ENCODE data around the gene EIF4EBP3. TPM values are rescaled to one million over a fixed set of nuclear protein-coding genes. Genes with fewer than 3 reads are reported as not detected.

Gene EIF4EBP3
- polyA plus RNA-seq, 1 donor from 2014 or later, result 1.0 TPM

DNA sequence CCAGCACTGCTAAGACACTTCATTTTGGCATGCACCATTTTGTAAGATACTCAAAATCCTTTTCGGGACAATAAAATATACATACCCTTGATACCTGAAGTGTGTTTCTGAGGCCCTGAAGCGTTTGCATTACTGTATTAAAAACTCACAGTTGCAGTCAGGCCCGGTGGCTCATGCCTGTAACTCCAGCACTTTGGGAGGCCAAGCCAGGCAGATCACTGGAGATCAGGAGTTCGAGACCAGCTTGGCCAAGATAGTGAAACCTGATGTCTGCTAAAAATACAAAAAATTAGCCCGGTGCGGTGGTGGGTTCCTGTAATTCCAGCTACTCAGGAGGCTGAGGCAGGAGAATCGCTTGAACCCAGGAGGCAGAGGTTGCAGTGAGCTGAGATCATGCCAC is 2.5 kb upstream of the EIF4EBP3 start:
- no peak overlapping the region for H2AFZ ChIP-seq (ENCODE audit: low read depth, low read length)
- H3K9ac ChIP-seq (ENCODE audit: low read length), result no peak overlapping the region
- no peaks in the 10 kb centered on the region for H3F3A ChIP-seq (ENCODE audit: insufficient read depth, low read length, poor library complexity, severe bottlenecking)
- no peaks in the 10 kb centered on the region for H3K27me3 ChIP-seq (ENCODE audit: insufficient read depth, low read depth, low read length)
- TF ChIP-seq, protein P1, sequence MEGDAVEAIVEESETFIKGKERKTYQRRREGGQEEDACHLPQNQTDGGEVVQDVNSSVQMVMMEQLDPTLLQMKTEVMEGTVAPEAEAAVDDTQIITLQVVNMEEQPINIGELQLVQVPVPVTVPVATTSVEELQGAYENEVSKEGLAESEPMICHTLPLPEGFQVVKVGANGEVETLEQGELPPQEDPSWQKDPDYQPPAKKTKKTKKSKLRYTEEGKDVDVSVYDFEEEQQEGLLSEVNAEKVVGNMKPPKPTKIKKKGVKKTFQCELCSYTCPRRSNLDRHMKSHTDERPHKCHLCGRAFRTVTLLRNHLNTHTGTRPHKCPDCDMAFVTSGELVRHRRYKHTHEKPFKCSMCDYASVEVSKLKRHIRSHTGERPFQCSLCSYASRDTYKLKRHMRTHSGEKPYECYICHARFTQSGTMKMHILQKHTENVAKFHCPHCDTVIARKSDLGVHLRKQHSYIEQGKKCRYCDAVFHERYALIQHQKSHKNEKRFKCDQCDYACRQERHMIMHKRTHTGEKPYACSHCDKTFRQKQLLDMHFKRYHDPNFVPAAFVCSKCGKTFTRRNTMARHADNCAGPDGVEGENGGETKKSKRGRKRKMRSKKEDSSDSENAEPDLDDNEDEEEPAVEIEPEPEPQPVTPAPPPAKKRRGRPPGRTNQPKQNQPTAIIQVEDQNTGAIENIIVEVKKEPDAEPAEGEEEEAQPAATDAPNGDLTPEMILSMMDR (IDR thresholded peaks at IDR 0.05; ENCODE audit: poor library complexity, severe bottlenecking), result no peak
- TF ChIP-seq POLR2AphosphoS5 (IDR thresholded peaks at IDR 0.05) (no peak), SMC3 (conservative IDR thresholded peaks at IDR 0.05; ENCODE audit: poor library complexity) (no peak)
- no peaks in the 10 kb centered on the region for H3K9me3 ChIP-seq (ENCODE audit: low read length)
- H3K4me2 ChIP-seq (ENCODE audit: low read length), result no peak overlapping the region
- no peaks in the 10 kb centered on the region for H3K9me2 ChIP-seq (ENCODE audit: insufficient read depth, low read length)
- H3K27ac ChIP-seq (ENCODE audit: low read length), result no peak overlapping the region
- H3K79me2 ChIP-seq (replicated peaks; ENCODE audit: insufficient read depth, low read length), result no peaks in the 10 kb centered on the region
- no peaks in the 10 kb centered on the region for H4K20me1 ChIP-seq (ENCODE audit: insufficient read depth)
- no peak overlapping the region for H3K4me3 ChIP-seq (ENCODE audit: low read length)
- peaks cover 3% of the 10 kb centered on the region for H3K36me3 ChIP-seq (ENCODE audit: insufficient read depth, low read length)

DNA sequence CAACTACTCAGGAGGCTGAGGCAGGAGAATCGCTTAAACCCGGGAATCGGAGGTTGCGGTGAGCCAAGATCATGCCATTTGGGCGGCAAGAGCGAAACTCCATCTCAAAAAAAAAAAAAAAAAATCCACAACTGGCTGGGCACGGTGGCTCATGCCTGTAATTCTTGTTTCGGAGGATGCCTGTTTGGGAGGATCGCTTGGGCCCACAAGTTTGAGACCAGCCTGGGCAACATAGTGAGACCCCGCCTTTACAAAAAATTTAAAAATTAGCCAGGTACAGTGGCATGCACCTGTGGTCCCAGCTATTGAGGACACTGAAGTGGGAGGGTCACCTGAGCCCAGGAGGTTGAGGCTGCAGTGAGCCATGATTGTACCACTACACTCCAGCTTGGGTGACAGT is 1.9 kb upstream of the EIF4EBP3 start:
- no peaks in the 10 kb centered on the region for H3F3A ChIP-seq (ENCODE audit: insufficient read depth, low read length, poor library complexity, severe bottlenecking)
- H3K9ac ChIP-seq (ENCODE audit: low read length), result no peak overlapping the region
- H3K4me2 ChIP-seq (ENCODE audit: low read length), result no peak overlapping the region
- H3K36me3 ChIP-seq (ENCODE audit: insufficient read depth, low read length), result no peaks in the 10 kb centered on the region
- no peaks in the 10 kb centered on the region for H3K9me2 ChIP-seq (ENCODE audit: insufficient read depth, low read length)
- H3K27ac ChIP-seq (ENCODE audit: low read length), result no peak overlapping the region
- H3K4me3 ChIP-seq (ENCODE audit: low read length), result no peak overlapping the region
- no peaks in the 10 kb centered on the region for H4K20me1 ChIP-seq (ENCODE audit: insufficient read depth)
- no peak overlapping the region for H2AFZ ChIP-seq (ENCODE audit: low read depth, low read length)
- no peaks in the 10 kb centered on the region for H3K27me3 ChIP-seq (ENCODE audit: insufficient read depth, low read depth, low read length)
- no peaks in the 10 kb centered on the region for H3K79me2 ChIP-seq (replicated peaks; ENCODE audit: insufficient read depth, low read length)
- no peaks in the 10 kb centered on the region for H3K9me3 ChIP-seq (ENCODE audit: low read length)
- TF ChIP-seq SMC3 (conservative IDR thresholded peaks at IDR 0.05; ENCODE audit: poor library complexity), result no peak
- no peak for TF ChIP-seq POLR2AphosphoS5 (IDR thresholded peaks at IDR 0.05)
- TF ChIP-seq, protein P1 (IDR thresholded peaks at IDR 0.05; ENCODE audit: poor library complexity, severe bottlenecking), result no peak

DNA sequence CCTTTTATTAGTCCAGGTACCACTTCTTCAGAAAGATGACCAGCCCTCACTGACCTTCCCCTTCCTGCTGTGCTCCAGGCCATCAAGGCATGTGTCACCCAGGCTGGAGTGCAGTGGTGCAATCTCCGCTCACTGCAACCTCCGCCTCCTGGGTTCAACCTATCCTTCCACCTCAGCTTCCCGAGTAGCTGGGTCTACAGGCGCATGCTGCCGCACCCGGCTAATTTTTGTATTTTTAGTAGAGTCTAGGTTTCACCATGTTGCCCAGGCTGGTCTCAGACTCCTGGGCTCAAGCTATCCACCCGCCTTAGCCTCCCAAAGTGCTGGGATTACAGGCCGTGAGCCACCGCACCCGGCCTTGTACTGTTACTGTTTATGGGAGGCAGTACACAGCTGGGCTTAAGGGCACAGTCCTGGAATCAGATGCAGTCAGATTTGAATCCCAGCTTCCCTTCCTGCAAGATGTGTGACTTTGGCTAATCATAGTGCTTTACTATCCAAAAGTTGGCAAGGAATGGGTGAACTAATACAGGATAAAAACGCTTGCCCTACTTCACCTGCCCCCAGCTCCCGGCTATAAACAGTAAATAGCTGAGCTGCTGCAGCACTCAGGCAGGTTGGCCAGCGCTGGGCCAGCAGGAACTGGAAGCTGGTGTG is 483 bp upstream of the EIF4EBP3 start:
- no peaks in the 10 kb centered on the region for H3K79me2 ChIP-seq (replicated peaks; ENCODE audit: insufficient read depth, low read length)
- H4K20me1 ChIP-seq (ENCODE audit: insufficient read depth), result no peaks in the 10 kb centered on the region
- no peak overlapping the region for H3K27ac ChIP-seq (ENCODE audit: low read length)
- H3K9me3 ChIP-seq (ENCODE audit: low read length), result no peaks in the 10 kb centered on the region
- no peak overlapping the region for H3K4me2 ChIP-seq (ENCODE audit: low read length)
- H3F3A ChIP-seq (ENCODE audit: insufficient read depth, low read length, poor library complexity, severe bottlenecking), result no peaks in the 10 kb centered on the region
- H3K36me3 ChIP-seq (ENCODE audit: insufficient read depth, low read length), result no peaks in the 10 kb centered on the region
- H2AFZ ChIP-seq (ENCODE audit: low read depth, low read length), result no peak overlapping the region
- H3K4me3 ChIP-seq (ENCODE audit: low read length), result peak overlapping the region; percentile 54
- H3K9me2 ChIP-seq (ENCODE audit: insufficient read depth, low read length), result no peaks in the 10 kb centered on the region
- H3K27me3 ChIP-seq (ENCODE audit: insufficient read depth, low read depth, low read length), result no peaks in the 10 kb centered on the region
- no peak for TF ChIP-seq TAF1 (IDR thresholded peaks at IDR 0.05; ENCODE audit: low read depth)
- TF ChIP-seq POLR2AphosphoS5 (IDR thresholded peaks at IDR 0.05), result no peak
- TF ChIP-seq, protein P2, sequence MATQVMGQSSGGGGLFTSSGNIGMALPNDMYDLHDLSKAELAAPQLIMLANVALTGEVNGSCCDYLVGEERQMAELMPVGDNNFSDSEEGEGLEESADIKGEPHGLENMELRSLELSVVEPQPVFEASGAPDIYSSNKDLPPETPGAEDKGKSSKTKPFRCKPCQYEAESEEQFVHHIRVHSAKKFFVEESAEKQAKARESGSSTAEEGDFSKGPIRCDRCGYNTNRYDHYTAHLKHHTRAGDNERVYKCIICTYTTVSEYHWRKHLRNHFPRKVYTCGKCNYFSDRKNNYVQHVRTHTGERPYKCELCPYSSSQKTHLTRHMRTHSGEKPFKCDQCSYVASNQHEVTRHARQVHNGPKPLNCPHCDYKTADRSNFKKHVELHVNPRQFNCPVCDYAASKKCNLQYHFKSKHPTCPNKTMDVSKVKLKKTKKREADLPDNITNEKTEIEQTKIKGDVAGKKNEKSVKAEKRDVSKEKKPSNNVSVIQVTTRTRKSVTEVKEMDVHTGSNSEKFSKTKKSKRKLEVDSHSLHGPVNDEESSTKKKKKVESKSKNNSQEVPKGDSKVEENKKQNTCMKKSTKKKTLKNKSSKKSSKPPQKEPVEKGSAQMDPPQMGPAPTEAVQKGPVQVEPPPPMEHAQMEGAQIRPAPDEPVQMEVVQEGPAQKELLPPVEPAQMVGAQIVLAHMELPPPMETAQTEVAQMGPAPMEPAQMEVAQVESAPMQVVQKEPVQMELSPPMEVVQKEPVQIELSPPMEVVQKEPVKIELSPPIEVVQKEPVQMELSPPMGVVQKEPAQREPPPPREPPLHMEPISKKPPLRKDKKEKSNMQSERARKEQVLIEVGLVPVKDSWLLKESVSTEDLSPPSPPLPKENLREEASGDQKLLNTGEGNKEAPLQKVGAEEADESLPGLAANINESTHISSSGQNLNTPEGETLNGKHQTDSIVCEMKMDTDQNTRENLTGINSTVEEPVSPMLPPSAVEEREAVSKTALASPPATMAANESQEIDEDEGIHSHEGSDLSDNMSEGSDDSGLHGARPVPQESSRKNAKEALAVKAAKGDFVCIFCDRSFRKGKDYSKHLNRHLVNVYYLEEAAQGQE (IDR thresholded peaks at IDR 0.05; ENCODE audit: borderline replicate concordance), result no peak
- TF ChIP-seq, protein P1 (IDR thresholded peaks at IDR 0.05; ENCODE audit: poor library complexity, severe bottlenecking), result no peak
- no peak for TF ChIP-seq EZH2 (IDR thresholded peaks at IDR 0.05; ENCODE audit: borderline replicate concordance, insufficient read depth, low read length, poor library complexity, severe bottlenecking)
- TF ChIP-seq MXI1 (conservative IDR thresholded peaks at IDR 0.05; ENCODE audit: poor library complexity, severe bottlenecking), result no peak
- H3K9ac ChIP-seq (ENCODE audit: low read length), result peak overlapping the region; percentile 9

Measured in neural cell (in vitro differentiated cells).